GM18526 (cell line): ENCODE measurements around the gene SLC9A7.

ENCODE experiments used
- POLR2A ChIP-seq: IDR thresholded peaks from 3 replicates; pipeline ENCODE4 v1.6.1; 2011; ENCODE audit not compliant: insufficient read length; ENCODE audit errors: extremely low read depth

Gene SLC9A7

DNA sequence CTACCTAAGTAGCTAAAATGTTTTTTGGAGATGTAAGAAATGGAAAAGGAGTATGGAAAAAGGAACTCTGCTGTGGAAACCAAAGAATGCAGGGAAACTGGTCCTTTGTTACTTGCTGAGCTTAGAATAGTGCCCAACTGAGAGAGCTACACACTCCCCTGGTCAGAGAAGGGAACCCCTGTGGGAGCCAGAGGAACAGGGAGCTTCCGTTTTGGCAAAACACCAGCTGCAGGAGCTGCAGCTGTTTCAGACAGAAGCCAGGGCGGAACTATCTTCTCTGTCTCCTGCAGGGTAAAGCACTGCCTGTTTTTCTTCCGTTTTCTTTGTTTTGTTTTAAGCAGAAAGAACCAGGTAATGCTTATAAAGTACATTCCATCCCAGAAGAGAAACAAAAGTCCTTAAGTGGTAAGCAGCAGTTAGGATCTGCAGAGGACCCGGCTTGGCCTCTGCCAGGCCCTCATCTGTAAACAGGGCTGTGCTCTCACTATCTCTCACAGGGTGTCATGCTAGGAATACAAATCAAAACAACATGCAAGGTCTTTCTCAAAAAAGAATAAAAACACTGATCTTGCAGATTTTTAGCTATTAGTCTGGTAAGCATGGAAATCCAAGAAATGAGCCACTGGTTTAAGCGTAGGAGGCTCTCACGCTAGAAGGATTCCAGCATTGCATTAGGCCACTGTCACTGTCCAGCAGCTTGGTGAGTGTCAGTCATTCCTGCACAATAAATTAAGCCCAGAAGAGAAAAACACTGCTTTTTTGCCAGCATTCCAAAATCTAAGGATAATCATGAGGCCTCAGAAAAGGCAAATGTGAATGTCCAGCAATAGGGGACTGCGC is 109.3 kb downstream of the SLC9A7 start:
- TF ChIP-seq POLR2A: no peak

DNA sequence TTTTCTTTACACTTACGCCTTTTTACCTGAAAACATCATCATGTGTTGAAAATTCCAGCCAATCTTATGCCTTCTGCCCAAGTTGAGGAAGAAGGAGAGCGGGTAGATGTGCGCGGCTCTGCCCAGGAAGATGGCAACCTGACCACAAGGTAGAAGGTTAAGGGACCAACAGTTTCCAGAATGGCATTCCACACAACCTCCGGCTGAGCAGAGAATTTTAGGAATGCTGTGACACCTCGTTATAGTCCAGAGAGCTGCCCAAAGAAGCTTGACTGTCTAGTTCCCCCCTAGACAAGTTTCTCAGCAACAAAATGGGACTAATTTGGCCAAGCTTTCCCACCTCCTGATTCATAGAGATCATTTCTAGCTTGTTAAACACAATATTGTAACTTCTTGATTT is 110.3 kb downstream of the SLC9A7 start:
- no peak for TF ChIP-seq POLR2A

DNA sequence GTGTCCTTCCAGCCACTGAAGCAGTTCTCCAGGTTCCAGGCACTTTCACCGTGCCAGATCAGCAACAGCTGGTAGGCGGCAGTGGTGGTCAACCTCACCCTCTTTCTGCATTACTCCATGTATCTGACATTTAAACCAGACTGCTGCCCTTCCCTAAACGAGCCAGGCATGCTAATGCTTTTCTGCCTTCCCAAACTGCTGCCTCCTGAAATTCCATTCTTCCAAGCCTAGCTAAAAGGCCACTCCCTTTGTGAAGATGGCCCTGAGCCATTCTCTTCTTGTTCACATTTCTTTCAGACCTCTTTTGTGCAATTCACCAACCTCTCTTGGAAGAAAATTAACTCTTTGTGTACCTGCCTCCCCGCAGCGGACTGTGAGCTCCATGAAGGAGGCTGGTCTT is 111.7 kb downstream of the SLC9A7 start:
- TF ChIP-seq POLR2A: no peak

DNA sequence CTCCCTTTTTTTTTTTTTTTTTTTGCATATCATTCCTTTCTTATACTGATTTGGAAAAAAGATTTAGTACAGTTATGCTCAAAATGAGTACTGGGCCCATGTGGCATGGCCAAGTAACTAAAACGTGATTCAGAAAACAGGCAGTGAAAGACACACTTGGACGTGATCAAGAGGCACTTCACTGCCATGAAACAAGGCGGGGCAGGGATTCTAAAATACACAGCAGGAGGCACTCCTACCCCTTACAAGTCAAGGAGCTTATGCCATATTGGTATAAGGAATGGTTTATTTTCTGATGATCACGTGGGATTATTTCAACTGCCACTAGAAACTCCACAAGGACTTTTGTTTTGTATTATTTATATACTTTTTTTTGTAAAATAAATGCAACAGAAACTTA is 113.3 kb downstream of the SLC9A7 start:
- no peak for TF ChIP-seq POLR2A

GRCh38 chrX:46643636-46644035 is 115.3 kb downstream of the SLC9A7 start:
- TF ChIP-seq POLR2A: no peak

- no peak for TF ChIP-seq POLR2A
These were observed 116.8 kb downstream of the SLC9A7 start for GRCh38 chrX:46642145-46642544.

DNA sequence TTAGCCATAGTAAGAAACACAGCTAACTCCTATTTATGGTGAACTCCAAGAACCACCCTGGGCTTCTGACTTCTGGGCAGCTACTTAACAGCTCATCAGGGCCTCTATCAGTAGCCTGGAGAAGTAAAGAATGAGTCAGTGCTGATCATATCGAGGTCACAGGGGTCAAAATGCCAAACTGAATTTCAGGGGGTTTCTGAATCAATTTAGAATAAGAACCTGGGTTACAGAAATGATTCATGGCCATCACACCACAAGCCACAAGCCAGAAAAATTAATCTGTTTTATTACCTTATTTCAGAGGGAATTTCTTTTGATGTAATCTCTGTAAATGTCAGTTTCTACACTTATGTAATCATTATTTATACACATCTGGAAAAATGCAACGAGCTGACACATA is 121.0 kb downstream of the SLC9A7 start:
- TF ChIP-seq POLR2A: no peak

- TF ChIP-seq POLR2A: no peak
These were observed 122.7 kb downstream of the SLC9A7 start for GRCh38 chrX:46636223-46636622.

GRCh38 chrX:46635186-46635585 is 123.7 kb downstream of the SLC9A7 start:
- no peak for TF ChIP-seq POLR2A

GRCh38 chrX:46634577-46634976 is 124.3 kb downstream of the SLC9A7 start:
- no peak for TF ChIP-seq POLR2A

DNA sequence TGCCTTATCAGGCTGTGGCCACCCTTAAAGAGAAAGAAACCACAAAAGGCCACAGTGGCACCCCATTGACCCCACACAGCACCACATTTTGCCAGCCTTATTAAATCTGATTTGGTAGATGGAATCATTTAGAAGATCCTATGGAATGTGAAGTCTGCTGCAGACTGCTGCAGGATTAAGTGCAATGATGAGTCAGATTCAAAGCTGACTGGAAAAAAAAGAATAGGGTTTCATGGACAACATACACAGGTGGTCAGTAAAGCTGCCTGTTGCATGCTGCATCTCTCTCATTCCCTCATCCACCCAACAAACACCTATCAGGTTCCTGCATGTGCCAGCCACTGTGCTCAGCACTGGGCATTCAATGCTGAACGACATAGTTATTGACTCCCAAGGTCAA is 128.8 kb downstream of the SLC9A7 start:
- no peak for TF ChIP-seq POLR2A

GRCh38 chrX:46628460-46629371 is 130.2 kb downstream of the SLC9A7 start:
- TF ChIP-seq POLR2A: no peak

DNA sequence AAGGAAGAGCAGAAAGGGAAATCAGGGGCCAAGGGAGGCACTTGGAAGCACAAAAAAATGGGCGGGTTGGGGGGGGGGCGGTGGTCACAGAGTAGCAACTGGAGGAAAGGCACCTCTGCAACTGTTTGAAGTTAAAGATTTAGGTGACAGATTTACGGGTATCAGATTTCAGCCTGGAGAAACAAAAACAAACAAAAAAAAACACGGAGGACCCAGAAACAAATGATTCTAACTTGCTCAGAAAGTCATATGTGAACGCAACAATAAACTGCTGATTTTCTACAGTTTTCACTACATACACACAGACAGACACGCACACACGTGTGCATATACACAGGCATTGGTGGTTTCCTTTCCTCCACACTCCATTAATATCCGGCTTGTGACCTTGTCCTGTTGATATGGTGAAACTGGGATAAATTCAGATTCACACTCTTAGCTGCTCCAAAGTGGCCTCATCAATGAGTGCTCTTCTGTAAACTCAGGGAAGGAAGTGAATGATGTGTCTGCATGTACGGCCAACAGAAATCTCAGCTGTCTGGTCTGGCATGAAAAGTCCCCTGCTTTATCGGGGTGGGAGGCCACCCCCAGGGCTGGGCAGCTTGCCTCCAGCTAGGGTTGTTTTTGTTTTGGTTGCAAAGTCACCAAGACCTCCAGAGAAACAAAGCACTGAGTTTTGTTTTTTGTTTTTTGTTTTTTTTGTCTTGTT is 131.1 kb downstream of the SLC9A7 start:
- TF ChIP-seq POLR2A: no peak

- TF ChIP-seq POLR2A: no peak
These were observed 131.9 kb downstream of the SLC9A7 start for GRCh38 chrX:46627062-46627461.

DNA sequence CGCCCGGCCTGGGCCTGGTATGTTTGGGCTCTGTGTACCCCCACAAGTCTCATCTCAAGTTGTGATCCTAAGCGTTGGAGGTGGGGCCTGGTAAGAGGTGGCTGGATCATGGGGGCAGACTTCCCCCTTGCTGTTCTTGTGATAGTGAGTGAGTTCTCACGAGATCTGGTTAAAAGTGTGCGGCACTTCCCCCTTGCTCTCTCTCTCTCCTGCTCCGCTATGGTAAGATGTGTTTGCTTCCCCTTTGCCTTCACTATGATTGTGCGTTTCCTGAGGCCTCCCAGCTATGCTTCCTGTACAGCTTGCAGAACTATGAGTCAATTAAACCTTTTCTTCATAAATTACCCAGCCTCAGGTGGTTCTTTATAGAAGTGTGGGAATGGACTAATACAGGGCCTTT is 132.4 kb downstream of the SLC9A7 start:
- TF ChIP-seq POLR2A: no peak
